Lower leg skin (tissue), 3 donors: ENCODE results near the gene SLC27A3.

ENCODE experiments used
- CTCF ChIP-seq, 3 donors: fragments of 450-650 bp; IDR thresholded peaks; one replicate each; pipeline ENCODE4 v1.5.1; 2016; ENCODE audit warnings: antibody characterized with exemption in 3 of 3, mild to moderate bottlenecking in 3 of 3, moderate library complexity in 2 of 3
- POLR2A ChIP-seq, 2 donors: fragments of 450-650 bp; IDR thresholded peaks; one replicate each; pipeline ENCODE4 v1.6.1; 2016 to 2017; ENCODE audit warnings: antibody characterized with exemption in 2 of 2, mild to moderate bottlenecking in 1 of 2, moderate library complexity in 1 of 2

- no peak for TF ChIP-seq CTCF (IDR thresholded peaks at IDR 0.05)
- no peak for TF ChIP-seq POLR2A (IDR thresholded peaks at IDR 0.05)
Measured at GRCh38 chr1:153799016-153799415, 23.8 kb downstream of the SLC27A3 start.
